HG03175 (cell line): ENCODE measurements around the gene KDM4B.
"Not testable (repeated sequence)": the region's sequence is repeated elsewhere in the genome, so short reads cannot be mapped to it uniquely, and the experiment has no call there.

Experiments used
- ATAC-seq: cut with Tn5 transposase; IDR thresholded peaks from one replicate; pipeline ENCODE4 v1.9.1; 2021; ENCODE audit warnings: mild to moderate bottlenecking, moderate library complexity; ENCODE audit not compliant: unreplicated experiment

KDM4B gene

GRCh38 chr19:4968462-4969291 is at the start of gene KDM4B:
KDM4B (plus strand) TSS chr19:4969113; CDS start chr19:5032891, 63,778 bp downstream.
- ATAC-seq: peak; percentile 90

- no peak for ATAC-seq
Observed at GRCh38 chr19:4922530-4923275, 46.2 kb upstream of the KDM4B start.

GRCh38 chr19:4923276-4923747 is 45.6 kb upstream of the KDM4B start:
- ATAC-seq: no peak

GRCh38 chr19:4929186-4929585 is 39.7 kb upstream of the KDM4B start:
- no peak for ATAC-seq

GRCh38 chr19:4930664-4931063 is 38.2 kb upstream of the KDM4B start:
- no peak for ATAC-seq

GRCh38 chr19:4932711-4933110 is 36.2 kb upstream of the KDM4B start:
- ATAC-seq: no peak

- ATAC-seq: no peak
Observed at GRCh38 chr19:4933528-4933927, 35.4 kb upstream of the KDM4B start.

GRCh38 chr19:4935444-4935843 is 33.5 kb upstream of the KDM4B start:
- ATAC-seq: no peak

- no peak for ATAC-seq
Observed at GRCh38 chr19:4937060-4937459, 31.9 kb upstream of the KDM4B start.

GRCh38 chr19:4938461-4938860 is 30.5 kb upstream of the KDM4B start:
- not testable (repeated sequence) for ATAC-seq

- ATAC-seq: no peak
Observed at GRCh38 chr19:4939466-4939865, 29.4 kb upstream of the KDM4B start.

- ATAC-seq: not testable (repeated sequence)
Observed at GRCh38 chr19:4941638-4942169, 27.2 kb upstream of the KDM4B start.

GRCh38 chr19:4950650-4951049 is 18.3 kb upstream of the KDM4B start:
- ATAC-seq: not testable (repeated sequence)

GRCh38 chr19:4951656-4952055 is 17.3 kb upstream of the KDM4B start:
- ATAC-seq: no peak

- no peak for ATAC-seq
Observed at GRCh38 chr19:4952945-4953344, 16.0 kb upstream of the KDM4B start.

GRCh38 chr19:4954320-4955149 is 14.4 kb upstream of the KDM4B start:
- ATAC-seq: not testable (repeated sequence)

GRCh38 chr19:4955274-4955673 is 13.6 kb upstream of the KDM4B start:
- no peak for ATAC-seq

GRCh38 chr19:4957981-4958380 is 10.9 kb upstream of the KDM4B start:
- no peak for ATAC-seq

- no peak for ATAC-seq
Observed at GRCh38 chr19:4962085-4962619, 6.8 kb upstream of the KDM4B start.

GRCh38 chr19:4965061-4965460 is 3.9 kb upstream of the KDM4B start:
- ATAC-seq: no peak

GRCh38 chr19:4966591-4966990 is 2.3 kb upstream of the KDM4B start:
- ATAC-seq: no peak
